Dendritic cell treated with granulocyte-macrophage colony-stimulating factor and Interleukin-4, amounts not matched to agents 40 ng/mL and 50 ng/mL, for 4 days (primary cell): ENCODE measurements around the gene SCART1.

ENCODE experiments used
- H3K27ac Mint-ChIP-seq: one replicate; pipeline ENCODE4 v1.8.0; 2022; ENCODE audit warnings: mild to moderate bottlenecking, mixed read lengths
- H3K27me3 Mint-ChIP-seq: one replicate; pipeline ENCODE4 v1.8.0; 2022; ENCODE audit warnings: mild to moderate bottlenecking, mixed read lengths
- H3K36me3 Mint-ChIP-seq: one replicate; pipeline ENCODE4 v1.8.0; 2022; ENCODE audit warnings: low read depth, mixed read lengths
- H3K4me1 Mint-ChIP-seq: one replicate; pipeline ENCODE4 v1.8.0; 2022; ENCODE audit warnings: low read depth, mixed read lengths
- H3K4me3 Mint-ChIP-seq: one replicate; pipeline ENCODE4 v1.8.0; 2022; ENCODE audit warnings: mild to moderate bottlenecking, moderate library complexity, mixed read lengths
- H3K9me3 Mint-ChIP-seq: one replicate; pipeline ENCODE4 v1.8.0; 2022; ENCODE audit warnings: mixed read lengths
- intact Hi-C: fragments of 100-400 bp; cut with micrococcal nuclease; formaldehyde crosslinking; loops from one replicate; pipeline ENCODE4 v1.15.0; 2022

SCART1 gene

DNA sequence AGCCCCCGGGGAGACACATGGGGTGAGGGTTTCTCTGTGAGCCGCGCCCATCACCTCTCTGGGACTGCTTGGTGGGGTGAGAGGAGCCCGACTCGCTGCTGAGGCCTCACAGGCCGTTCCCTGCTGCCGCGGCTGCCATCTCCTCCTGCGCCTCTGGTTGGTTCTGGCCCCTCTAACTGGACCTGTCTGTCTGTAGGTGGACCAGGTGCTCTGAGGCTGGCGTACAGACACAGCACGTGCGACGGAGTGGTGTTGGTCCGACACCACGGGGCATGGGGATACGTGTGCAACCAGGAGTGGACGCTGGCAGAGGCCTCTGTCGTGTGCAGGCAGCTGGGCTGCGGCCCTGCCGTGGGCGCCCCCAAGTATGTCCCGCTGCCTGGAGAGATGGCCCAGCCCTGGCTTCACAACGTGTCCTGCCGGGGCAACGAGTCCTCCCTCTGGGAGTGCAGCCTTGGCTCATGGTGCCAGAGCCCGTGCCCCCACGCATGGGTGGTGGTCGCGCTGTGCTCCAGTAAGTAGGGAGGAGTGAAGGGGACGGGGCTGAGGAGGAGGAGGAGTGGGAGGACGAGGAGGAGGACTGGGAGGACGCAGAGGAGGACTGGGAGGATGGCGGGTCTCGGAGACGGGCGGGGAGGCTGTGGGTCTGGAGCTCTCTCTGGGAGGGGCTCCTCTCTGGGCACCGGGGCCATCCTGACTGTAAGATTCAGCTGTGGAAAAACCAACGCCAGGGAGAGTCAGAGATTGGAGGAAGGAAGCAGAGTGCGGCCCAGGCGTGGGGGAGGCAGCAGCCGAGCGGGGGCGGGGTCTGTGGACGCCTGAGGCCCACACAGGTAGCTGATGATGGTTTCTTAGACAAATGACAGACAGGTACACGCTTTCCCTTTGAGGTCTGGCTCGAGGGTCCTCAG is 2.6 kb downstream of the SCART1 start:
- intact Hi-C loops: no loop called here
- no peaks in the 10 kb centered on the region for H3K4me1 Mint-ChIP-seq
- H3K4me3 Mint-ChIP-seq: no peak overlapping the region
- no peaks in the 10 kb centered on the region for H3K9me3 Mint-ChIP-seq
- H3K27me3 Mint-ChIP-seq: no peaks in the 10 kb centered on the region
- H3K36me3 Mint-ChIP-seq: no peaks in the 10 kb centered on the region
- H3K27ac Mint-ChIP-seq: no peak overlapping the region

DNA sequence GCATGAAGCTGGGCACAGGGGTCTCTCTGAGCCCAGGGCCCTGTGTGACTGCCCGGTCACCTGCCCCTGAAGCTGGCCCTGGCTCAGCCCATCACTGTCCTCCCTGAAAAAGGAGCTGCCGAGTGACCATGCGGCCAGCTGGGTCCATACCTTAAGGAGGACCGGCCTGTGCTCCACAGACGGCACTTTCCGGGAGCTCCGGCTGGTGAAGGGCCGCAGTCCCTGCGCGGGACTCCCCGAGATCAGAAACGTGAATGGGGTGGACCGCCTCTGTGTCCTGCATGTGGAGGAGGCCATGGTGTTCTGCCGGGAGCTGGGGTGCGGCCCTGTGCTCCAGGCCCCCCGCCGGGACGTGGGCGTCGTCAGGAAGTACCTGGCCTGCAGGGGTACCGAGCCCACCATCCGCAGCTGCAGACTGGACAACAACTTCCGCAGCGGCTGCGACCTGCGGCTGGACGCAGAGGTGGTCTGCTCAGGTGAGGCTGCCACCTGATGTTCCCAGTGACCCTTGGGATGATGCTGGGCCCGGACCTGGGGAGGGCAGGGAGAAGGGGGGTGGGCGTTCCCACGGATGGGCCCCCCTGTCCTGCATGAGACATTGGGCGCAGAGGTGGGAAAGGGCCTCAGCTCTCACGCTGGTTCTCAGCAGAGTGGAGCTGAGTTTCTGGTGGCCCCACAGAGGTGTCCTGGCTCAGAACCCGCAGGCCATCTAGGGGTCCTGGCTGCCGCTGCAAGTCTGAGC is 3.5 kb downstream of the SCART1 start:
- Mint-ChIP-seq H3K36me3 (no peaks in the 10 kb centered on the region), H3K4me1 (no peaks in the 10 kb centered on the region), H3K27ac (no peak overlapping the region), H3K4me3 (no peak overlapping the region), H3K27me3 (no peaks in the 10 kb centered on the region), H3K9me3 (no peaks in the 10 kb centered on the region)
- intact Hi-C loops: no loop called here

GRCh38 chr10:133458021-133458709 is 4.4 kb downstream of the SCART1 start:
- intact Hi-C loops: no loop called here

DNA sequence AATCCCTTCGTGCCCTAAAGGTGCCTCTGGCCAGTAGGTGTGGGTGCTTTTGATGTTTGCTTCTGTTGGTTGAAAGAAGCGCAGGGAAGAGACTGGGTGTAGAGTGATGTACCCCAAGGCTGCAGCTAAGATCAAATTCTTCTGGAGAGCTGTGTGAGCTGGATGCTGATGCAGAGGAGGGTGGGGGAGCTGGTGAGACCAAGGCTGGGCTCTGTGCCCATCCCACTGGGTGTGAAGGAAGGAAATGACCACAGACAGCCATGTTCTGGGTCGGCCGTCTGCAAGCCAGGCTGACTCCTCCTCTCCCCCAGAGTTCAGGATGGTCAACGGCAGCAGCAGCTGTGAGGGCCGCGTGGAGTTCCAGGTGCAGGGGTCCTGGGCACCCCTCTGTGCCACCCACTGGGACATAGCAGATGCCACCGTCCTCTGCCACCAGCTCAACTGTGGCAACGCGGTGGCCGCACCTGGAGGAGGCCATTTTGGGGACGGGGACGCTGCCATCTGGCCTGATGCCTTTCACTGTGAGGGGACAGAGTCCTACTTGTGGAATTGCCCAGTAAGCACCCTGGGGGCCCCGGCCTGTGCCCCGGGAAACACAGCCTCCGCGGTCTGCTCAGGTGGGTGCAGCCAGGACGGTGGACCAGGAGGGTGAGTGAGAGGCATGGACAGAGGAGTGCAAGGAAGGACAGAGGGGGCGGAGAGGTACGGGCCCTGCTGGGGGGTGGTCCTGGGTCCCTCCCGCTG is 5.1 kb downstream of the SCART1 start:
- no peaks in the 10 kb centered on the region for H3K27me3 Mint-ChIP-seq
- no peak overlapping the region for H3K4me3 Mint-ChIP-seq
- H3K27ac Mint-ChIP-seq: no peak overlapping the region
- no peaks in the 10 kb centered on the region for H3K9me3 Mint-ChIP-seq
- no peaks in the 10 kb centered on the region for H3K36me3 Mint-ChIP-seq
- H3K4me1 Mint-ChIP-seq: no peaks in the 10 kb centered on the region
- intact Hi-C loops: no loop called here

More at GRCh38 chr10:133458021-133458709, 4.4 kb downstream of the SCART1 start:
- no peak overlapping the region for H3K27ac Mint-ChIP-seq
- no peaks in the 10 kb centered on the region for H3K9me3 Mint-ChIP-seq
- H3K4me3 Mint-ChIP-seq: no peak overlapping the region
- no peaks in the 10 kb centered on the region for H3K36me3 Mint-ChIP-seq
- no peaks in the 10 kb centered on the region for H3K4me1 Mint-ChIP-seq
- no peaks in the 10 kb centered on the region for H3K27me3 Mint-ChIP-seq

GRCh38 chr10:133459454-133460207 is 5.9 kb downstream of the SCART1 start:
- H3K27me3 Mint-ChIP-seq: no peaks in the 10 kb centered on the region
- intact Hi-C loops: no loop called here
- H3K36me3 Mint-ChIP-seq: no peaks in the 10 kb centered on the region
- H3K9me3 Mint-ChIP-seq: no peaks in the 10 kb centered on the region
- H3K27ac Mint-ChIP-seq: no peak overlapping the region
- no peak overlapping the region for H3K4me3 Mint-ChIP-seq
- H3K4me1 Mint-ChIP-seq: no peaks in the 10 kb centered on the region

- no peaks in the 10 kb centered on the region for H3K9me3 Mint-ChIP-seq
- H3K4me1 Mint-ChIP-seq: no peaks in the 10 kb centered on the region
- no peaks in the 10 kb centered on the region for H3K27me3 Mint-ChIP-seq
- intact Hi-C loops: no loop called here
- no peak overlapping the region for H3K27ac Mint-ChIP-seq
- H3K36me3 Mint-ChIP-seq: no peaks in the 10 kb centered on the region
- H3K4me3 Mint-ChIP-seq: no peak overlapping the region
Observed at GRCh38 chr10:133460208-133460769, 6.5 kb downstream of the SCART1 start.

GRCh38 chr10:133461027-133461426 is 7.3 kb downstream of the SCART1 start:
- Mint-ChIP-seq H3K9me3 (no peaks in the 10 kb centered on the region), H3K4me3 (no peak overlapping the region), H3K27ac (no peak overlapping the region), H3K4me1 (no peaks in the 10 kb centered on the region), H3K27me3 (no peaks in the 10 kb centered on the region), H3K36me3 (no peaks in the 10 kb centered on the region)
- intact Hi-C loops: no loop called here

DNA sequence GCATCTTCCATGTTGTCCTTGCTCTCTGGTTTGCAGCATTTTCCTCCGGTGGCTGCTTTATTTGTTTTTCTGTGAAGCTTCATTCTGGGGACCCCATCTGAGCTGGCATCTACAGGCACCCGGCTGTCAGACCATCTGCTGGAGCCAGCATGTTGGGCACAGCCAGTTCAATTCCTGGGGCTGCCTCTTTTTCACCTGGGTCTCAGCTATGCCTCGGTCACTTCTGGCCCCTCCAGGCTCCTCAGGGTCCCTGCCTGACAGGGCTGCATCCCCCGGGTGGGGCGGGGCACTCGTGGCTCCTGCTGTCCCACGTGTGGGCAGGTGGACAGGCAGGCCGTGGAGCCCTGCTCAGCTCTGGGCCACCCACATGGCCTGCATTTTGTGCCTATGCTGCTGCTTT is 8.1 kb downstream of the SCART1 start:
- Mint-ChIP-seq H3K4me3 (no peak overlapping the region), H3K27me3 (no peaks in the 10 kb centered on the region), H3K27ac (no peak overlapping the region), H3K36me3 (no peaks in the 10 kb centered on the region), H3K9me3 (no peaks in the 10 kb centered on the region), H3K4me1 (no peaks in the 10 kb centered on the region)
- intact Hi-C loops: no loop called here

DNA sequence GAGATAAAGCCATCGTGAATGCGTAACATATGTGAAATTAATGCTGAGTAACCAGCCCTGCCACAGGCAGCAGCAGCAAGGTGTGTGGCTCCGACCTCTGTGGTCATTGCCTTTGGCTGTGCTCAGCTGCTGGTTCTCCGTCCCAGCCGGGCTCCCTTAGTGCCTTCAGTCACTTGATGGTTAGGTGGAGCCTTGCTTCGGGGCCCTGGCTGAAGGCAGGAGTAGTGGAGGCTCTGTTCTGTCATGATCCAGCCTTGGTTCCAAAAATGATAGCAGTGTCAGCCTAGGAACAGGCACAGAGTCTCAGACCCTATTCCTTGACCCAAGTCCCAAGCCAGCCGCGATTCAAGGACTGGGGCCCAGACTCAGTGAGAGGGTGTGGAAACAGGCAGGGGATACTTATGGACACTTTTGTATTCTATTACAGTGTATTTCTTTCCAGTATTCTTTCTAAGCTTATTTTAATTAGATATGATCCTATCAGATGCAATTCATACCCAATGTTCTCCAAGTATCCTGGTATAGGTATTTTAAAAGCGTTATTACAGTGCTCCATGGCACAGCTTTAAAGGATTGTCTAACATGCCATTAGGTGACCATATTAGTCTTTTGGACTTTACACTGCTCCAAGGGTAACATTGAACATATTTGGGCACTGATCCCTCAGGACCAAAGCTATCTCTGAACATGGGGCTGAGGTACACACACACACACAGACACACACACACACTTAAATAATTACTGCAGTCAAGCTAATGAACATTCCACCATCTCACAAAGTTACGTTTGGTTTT is 9.0 kb downstream of the SCART1 start:
- no peaks in the 10 kb centered on the region for H3K4me1 Mint-ChIP-seq
- H3K9me3 Mint-ChIP-seq: no peaks in the 10 kb centered on the region
- peaks cover 2% of the 10 kb centered on the region for H3K27me3 Mint-ChIP-seq
- no peak overlapping the region for H3K4me3 Mint-ChIP-seq
- intact Hi-C loops: no loop called here
- H3K36me3 Mint-ChIP-seq: no peaks in the 10 kb centered on the region
- H3K27ac Mint-ChIP-seq: no peak overlapping the region

GRCh38 chr10:133464582-133465031 is 10.9 kb downstream of the SCART1 start:
- Mint-ChIP-seq H3K9me3 (no peaks in the 10 kb centered on the region), H3K4me3 (no peak overlapping the region), H3K27me3 (peaks cover 2% of the 10 kb centered on the region), H3K27ac (no peak overlapping the region), H3K36me3 (no peaks in the 10 kb centered on the region), H3K4me1 (no peaks in the 10 kb centered on the region)
- intact Hi-C loops: no loop called here

GRCh38 chr10:133465191-133465949 is 11.6 kb downstream of the SCART1 start:
- intact Hi-C loops: no loop called here
- Mint-ChIP-seq H3K36me3 (no peaks in the 10 kb centered on the region), H3K4me1 (no peaks in the 10 kb centered on the region), H3K9me3 (peaks cover 6% of the 10 kb centered on the region), H3K4me3 (no peak overlapping the region), H3K27me3 (peaks cover 5% of the 10 kb centered on the region), H3K27ac (no peak overlapping the region)
